GM19372 (cell line): ENCODE measurements around the gene DVL2.

Source experiments
- ATAC-seq: cut with Tn5 transposase; IDR thresholded peaks from one replicate; pipeline ENCODE4 v1.9.1; 2021; ENCODE audit warnings: mild to moderate bottlenecking, low read depth, moderate library complexity; ENCODE audit not compliant: unreplicated experiment

The DVL2 gene

DNA sequence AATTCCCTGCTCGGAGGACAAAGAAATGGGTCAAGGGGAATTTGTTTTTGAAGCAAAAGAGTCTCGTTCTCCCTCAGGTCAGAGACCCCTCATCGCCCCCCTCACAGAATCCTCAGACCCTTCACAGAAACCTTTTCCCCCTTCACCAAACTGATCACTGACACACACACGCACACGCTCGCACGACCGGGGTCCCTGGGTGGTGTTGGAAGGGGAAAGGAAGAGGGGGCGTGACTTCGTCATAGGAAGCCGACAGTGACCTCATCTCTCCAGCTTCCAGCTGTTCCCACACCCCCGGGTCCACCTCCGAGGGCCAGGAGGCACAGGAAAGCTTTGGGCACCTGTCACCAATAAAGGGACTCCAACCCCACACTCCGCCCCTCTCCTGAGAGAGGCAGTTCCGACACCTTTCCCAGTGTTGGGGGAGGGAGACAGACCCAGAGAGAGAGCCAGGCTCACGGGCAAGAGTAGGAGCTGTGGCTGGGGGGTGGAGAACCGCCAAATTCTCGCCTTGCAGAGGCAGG lies 56.3 kb downstream of the DVL2 start:
- no peak for ATAC-seq

GRCh38 chr17:7177191-7177953 lies 56.9 kb downstream of the DVL2 start:
- no peak for ATAC-seq

- no peak for ATAC-seq
Observed at GRCh38 chr17:7176841-7177190, 57.5 kb downstream of the DVL2 start.

- no peak for ATAC-seq
Observed at GRCh38 chr17:7176107-7176840, 58.0 kb downstream of the DVL2 start.
